ENCODE results near the gene LRRFIP1.

Gene LRRFIP1

DNA sequence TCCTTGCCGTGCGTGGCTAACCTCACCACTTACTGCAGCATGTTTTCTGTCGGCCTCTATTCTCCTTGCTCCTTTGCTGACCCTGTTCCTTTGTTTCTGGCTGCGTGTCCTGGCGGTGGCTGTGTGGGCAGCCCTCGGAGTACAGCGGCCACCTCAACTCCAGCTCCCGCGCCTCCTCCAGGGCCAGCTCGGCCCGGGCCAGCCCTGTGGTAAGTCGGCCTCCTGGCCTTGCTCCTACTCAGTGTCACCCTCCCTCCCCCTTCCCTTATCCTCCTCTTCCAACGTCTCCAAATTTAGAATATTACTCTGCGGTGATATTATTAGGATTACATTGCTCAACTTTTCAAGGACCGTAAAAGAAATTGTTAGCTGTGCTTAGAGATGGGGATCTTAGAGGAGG, 111.7 kb downstream of the LRRFIP1 start:
- TF ChIP-seq, protein P1, sequence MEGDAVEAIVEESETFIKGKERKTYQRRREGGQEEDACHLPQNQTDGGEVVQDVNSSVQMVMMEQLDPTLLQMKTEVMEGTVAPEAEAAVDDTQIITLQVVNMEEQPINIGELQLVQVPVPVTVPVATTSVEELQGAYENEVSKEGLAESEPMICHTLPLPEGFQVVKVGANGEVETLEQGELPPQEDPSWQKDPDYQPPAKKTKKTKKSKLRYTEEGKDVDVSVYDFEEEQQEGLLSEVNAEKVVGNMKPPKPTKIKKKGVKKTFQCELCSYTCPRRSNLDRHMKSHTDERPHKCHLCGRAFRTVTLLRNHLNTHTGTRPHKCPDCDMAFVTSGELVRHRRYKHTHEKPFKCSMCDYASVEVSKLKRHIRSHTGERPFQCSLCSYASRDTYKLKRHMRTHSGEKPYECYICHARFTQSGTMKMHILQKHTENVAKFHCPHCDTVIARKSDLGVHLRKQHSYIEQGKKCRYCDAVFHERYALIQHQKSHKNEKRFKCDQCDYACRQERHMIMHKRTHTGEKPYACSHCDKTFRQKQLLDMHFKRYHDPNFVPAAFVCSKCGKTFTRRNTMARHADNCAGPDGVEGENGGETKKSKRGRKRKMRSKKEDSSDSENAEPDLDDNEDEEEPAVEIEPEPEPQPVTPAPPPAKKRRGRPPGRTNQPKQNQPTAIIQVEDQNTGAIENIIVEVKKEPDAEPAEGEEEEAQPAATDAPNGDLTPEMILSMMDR (IDR thresholded peaks at IDR 0.05; ENCODE audit: borderline replicate concordance, insufficient read depth, low read depth, low read length) = no peak
- H3K4me3 ChIP-seq (ENCODE audit: low read depth, low read length) = no peak overlapping the region

DNA sequence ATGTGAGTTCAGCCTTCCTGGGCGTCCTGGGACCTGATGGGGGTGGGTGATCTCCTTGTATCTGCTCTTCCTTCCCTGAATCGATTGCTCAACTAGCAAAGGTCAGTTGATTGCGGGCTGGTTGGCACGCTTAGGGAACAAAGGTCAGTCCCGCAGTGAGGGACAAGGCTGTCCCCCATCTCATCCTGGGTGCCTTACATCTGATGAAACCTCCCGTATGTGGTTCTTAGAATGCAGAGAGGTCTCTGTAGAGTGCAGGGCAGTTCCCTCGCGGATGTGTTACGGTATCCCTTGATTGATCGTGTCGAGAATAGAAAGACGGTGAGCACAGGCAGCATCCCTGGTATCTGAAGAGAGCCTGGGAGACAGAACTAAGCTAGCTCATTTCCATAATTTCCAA, 114.8 kb downstream of the LRRFIP1 start:
- TF ChIP-seq, protein P1 (IDR thresholded peaks at IDR 0.05; ENCODE audit: borderline replicate concordance, insufficient read depth, low read depth, low read length) = no peak
- no peak overlapping the region for H3K4me3 ChIP-seq (ENCODE audit: low read depth, low read length)

DNA sequence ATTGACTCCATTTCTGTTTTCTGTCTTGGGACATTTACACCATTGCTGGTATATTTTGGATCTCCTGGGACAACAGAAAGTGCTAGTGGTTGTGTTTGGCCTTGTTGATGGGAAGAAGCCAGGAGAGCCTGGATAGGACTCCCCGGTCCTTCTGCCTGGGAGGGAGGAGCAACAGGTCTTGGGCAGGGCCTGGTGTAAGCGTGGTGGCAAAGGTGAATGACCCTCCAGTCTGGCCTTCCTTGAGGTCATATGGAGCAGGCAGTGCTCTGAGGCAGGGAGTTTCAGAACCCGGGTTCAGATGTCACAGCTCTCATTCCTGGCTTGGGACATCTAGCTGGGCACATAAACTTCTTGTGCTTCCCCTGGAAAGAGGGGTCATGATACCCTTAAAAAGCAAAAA, 115.2 kb downstream of the LRRFIP1 start:
- TF ChIP-seq, protein P1 (IDR thresholded peaks at IDR 0.05; ENCODE audit: borderline replicate concordance, insufficient read depth, low read depth, low read length) = no peak
- H3K4me3 ChIP-seq (ENCODE audit: low read depth, low read length) = no peak overlapping the region

DNA sequence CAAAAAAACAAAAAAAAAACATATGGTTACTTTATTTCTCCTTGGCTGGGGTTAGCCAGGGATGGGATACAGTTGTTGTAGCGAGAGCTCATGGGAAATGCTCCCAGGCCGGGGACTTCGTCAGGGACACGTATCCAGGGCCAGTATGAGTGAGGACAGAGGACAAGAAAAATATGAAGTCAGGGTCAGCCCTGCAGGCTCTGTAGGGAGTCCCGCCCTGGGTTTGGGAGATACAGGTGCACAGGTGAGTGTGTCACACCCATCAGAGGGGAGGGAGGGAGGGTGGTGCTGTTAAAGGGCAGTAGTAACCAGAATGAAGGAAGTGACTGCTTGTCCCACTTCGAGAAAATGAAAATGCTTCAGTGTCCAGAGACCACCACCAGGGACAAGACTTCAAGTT, 115.6 kb downstream of the LRRFIP1 start:
- no peak overlapping the region for H3K4me3 ChIP-seq (ENCODE audit: low read depth, low read length)
- TF ChIP-seq, protein P1 (IDR thresholded peaks at IDR 0.05; ENCODE audit: borderline replicate concordance, insufficient read depth, low read depth, low read length) = no peak

DNA sequence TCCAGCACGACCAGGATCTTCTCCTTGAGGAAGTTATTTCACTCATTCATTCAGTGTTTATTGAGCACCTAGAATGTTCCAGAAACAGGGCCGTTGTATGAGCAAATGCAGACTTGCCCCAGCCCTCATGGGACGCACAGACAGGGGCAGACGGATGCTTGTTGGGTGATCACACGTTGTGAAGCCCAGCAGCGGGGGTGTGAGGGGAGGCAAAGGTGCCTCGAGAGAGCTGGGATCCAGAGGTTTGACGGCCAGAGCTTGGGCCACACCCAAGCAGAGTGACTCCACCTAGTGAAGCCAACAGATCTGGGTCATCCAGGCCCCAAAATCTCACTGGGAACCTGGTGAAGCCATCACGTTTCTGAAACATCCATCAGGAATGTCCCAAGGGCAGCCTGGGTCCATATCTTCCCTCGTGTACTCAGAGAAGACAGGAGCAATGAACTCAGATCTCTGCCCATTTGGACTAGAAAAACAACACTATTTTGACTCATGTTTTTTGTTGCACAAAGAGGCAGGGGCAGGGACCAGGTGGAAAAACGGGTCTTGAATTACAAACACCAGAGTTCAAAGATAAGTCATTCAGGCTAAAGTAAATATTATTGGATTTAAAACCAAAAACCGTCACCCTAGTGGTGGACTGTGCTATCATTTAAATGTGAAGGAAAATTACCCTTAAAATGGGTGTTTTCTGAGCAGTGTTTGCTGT, 116.3 kb downstream of the LRRFIP1 start:
- H3K4me3 ChIP-seq (ENCODE audit: low read depth, low read length) = no peak overlapping the region
- TF ChIP-seq, protein P1 (IDR thresholded peaks at IDR 0.05; ENCODE audit: borderline replicate concordance, insufficient read depth, low read depth, low read length) = no peak

DNA sequence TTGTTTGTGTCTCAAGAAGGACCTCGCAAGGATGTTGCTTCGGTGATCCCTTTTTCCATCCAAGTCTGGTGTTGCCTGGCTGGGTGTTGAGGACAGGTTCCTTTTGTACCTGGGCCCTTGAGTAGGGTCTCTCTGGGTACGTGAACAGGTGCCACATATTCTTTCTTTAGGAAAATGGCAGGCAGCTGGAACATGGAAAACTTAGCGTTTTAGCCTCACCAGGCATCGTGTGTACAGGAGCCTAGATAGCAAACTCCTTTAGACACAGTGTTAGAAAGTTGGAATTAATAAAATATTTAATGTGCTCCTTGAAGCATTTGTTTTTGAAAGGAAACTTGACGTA, 116.9 kb downstream of the LRRFIP1 start:
- no peak overlapping the region for H3K4me3 ChIP-seq (ENCODE audit: low read depth, low read length)
- TF ChIP-seq, protein P1 (IDR thresholded peaks at IDR 0.05; ENCODE audit: borderline replicate concordance, insufficient read depth, low read depth, low read length) = no peak

DNA sequence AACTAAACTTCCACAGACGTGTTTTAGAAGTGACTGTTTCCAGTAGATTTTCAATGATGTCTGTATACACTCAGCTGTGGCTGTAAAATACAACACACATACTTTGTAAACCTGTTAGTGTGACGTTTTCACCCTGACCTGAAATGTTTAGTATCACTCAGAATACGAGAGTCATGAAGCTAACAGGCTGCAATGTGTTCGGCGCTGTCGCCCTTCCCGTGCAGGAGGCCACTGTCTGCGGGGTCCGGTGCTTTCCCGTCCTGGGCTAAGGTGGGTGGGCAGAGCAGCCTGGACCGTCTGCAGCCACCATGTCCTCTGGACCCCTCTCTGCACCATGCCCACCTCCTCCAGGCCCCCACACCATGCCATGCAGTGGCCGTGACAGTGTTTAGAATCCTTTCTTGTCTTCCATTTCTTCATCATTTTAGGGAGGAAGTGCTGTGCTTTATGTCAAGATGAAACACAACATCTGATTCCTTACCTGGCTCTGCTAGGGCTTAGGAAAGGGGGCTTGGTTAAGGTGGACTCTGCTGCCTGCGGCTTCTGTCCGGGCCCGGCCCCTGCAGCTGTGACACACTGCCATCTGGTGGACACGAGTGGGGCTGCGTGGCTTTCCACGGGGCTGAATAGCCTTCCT, 117.3 kb downstream of the LRRFIP1 start:
- TF ChIP-seq, protein P1 (IDR thresholded peaks at IDR 0.05; ENCODE audit: borderline replicate concordance, insufficient read depth, low read depth, low read length) = peak; percentile 95
- no peak overlapping the region for H3K4me3 ChIP-seq (ENCODE audit: low read depth, low read length)

Data from GM12875 (cell line).